Activated CD8-positive, alpha-beta memory T cell treated with anti-CD3 and anti-CD28 coated beads, Interleukin-2, amount 50 U/mL, for 24 hours (primary cell): ENCODE measurements around the gene IGF2BP2.

ENCODE experiments used
- DNase-seq: peaks from one replicate; pipeline ENCODE4 v3.0.0-alpha.2; 2020; ENCODE audit errors: extremely low read depth

The IGF2BP2 gene

GRCh38 chr3:185766329-185767001, 58.4 kb downstream of the IGF2BP2 start:
- DNase-seq = no peak

- DNase-seq = no peak
Observed at GRCh38 chr3:185764980-185765370, 59.9 kb downstream of the IGF2BP2 start.

- no peak for DNase-seq
Observed at GRCh38 chr3:185764163-185764979, 60.5 kb downstream of the IGF2BP2 start.

GRCh38 chr3:185763347-185764005, 61.4 kb downstream of the IGF2BP2 start:
- no peak for DNase-seq

- no peak for DNase-seq
Observed at GRCh38 chr3:185760550-185760949, 64.3 kb downstream of the IGF2BP2 start.

GRCh38 chr3:185760088-185760487, 64.8 kb downstream of the IGF2BP2 start:
- DNase-seq = no peak

- DNase-seq = no peak
Observed at GRCh38 chr3:185759512-185759911, 65.3 kb downstream of the IGF2BP2 start.

- no peak for DNase-seq
Observed at GRCh38 chr3:185758912-185759311, 65.9 kb downstream of the IGF2BP2 start.

GRCh38 chr3:185757176-185757575, 67.7 kb downstream of the IGF2BP2 start:
- DNase-seq = no peak

GRCh38 chr3:185756477-185756876, 68.4 kb downstream of the IGF2BP2 start:
- DNase-seq = no peak

- DNase-seq = no peak
Observed at GRCh38 chr3:185754920-185755319, 69.9 kb downstream of the IGF2BP2 start.

- DNase-seq = no peak
Observed at GRCh38 chr3:185753354-185753753, 71.5 kb downstream of the IGF2BP2 start.

GRCh38 chr3:185750702-185751101, 74.1 kb downstream of the IGF2BP2 start:
- no peak for DNase-seq

GRCh38 chr3:185750015-185750414, 74.8 kb downstream of the IGF2BP2 start:
- DNase-seq = no peak

- DNase-seq = no peak
Observed at GRCh38 chr3:185746470-185746869, 78.4 kb downstream of the IGF2BP2 start.

GRCh38 chr3:185744997-185745843, 79.6 kb downstream of the IGF2BP2 start:
- DNase-seq = no peak

GRCh38 chr3:185741586-185741985, 83.3 kb downstream of the IGF2BP2 start:
- no peak for DNase-seq

- no peak for DNase-seq
Observed at GRCh38 chr3:185740133-185740532, 84.7 kb downstream of the IGF2BP2 start.

GRCh38 chr3:185739264-185739701, 85.6 kb downstream of the IGF2BP2 start:
- no peak for DNase-seq

- DNase-seq = no peak
Observed at GRCh38 chr3:185737740-185738680, 86.8 kb downstream of the IGF2BP2 start.

- no peak for DNase-seq
Observed at GRCh38 chr3:185737020-185737419, 87.8 kb downstream of the IGF2BP2 start.
